ENCODE data around the gene ZBTB38.

DNA sequence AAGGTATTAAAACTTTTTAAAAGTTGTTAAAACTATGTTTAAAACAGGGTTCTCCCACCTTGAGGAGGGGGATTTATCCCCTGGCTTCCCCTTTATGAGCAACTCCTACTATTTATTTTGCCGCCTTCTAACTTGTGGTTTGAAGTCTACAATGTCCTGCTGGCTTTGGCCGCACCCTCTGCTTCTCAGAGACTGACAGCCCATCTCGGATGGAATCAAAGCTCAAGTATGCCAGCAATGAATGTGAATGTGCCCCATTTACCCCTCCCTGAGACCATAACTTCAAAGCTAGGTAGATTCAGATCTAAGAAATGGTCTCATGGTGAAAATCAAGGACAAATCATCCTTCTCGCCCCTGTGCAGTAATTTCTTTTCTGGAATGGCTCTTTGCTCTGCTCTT, 10.3 kb downstream of the ZBTB38 start:
- TF ChIP-seq, protein P1, sequence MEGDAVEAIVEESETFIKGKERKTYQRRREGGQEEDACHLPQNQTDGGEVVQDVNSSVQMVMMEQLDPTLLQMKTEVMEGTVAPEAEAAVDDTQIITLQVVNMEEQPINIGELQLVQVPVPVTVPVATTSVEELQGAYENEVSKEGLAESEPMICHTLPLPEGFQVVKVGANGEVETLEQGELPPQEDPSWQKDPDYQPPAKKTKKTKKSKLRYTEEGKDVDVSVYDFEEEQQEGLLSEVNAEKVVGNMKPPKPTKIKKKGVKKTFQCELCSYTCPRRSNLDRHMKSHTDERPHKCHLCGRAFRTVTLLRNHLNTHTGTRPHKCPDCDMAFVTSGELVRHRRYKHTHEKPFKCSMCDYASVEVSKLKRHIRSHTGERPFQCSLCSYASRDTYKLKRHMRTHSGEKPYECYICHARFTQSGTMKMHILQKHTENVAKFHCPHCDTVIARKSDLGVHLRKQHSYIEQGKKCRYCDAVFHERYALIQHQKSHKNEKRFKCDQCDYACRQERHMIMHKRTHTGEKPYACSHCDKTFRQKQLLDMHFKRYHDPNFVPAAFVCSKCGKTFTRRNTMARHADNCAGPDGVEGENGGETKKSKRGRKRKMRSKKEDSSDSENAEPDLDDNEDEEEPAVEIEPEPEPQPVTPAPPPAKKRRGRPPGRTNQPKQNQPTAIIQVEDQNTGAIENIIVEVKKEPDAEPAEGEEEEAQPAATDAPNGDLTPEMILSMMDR (IDR thresholded peaks at IDR 0.05) = no peak
- no peak for TF ChIP-seq EZH2 (IDR thresholded peaks at IDR 0.05; ENCODE audit: borderline replicate concordance, insufficient read depth, low read depth, low read length, poor library complexity, severe bottlenecking)

All from B cell (primary cell).